Measurements from ENCODE around the gene CDKN1A. TPM values are rescaled to one million over a fixed set of nuclear protein-coding genes. Genes with fewer than 3 reads are reported as not detected.

Gene CDKN1A
- total and polyA plus RNA-seq, 9 donors: 61.8 to 163 (median 145) TPM

DNA sequence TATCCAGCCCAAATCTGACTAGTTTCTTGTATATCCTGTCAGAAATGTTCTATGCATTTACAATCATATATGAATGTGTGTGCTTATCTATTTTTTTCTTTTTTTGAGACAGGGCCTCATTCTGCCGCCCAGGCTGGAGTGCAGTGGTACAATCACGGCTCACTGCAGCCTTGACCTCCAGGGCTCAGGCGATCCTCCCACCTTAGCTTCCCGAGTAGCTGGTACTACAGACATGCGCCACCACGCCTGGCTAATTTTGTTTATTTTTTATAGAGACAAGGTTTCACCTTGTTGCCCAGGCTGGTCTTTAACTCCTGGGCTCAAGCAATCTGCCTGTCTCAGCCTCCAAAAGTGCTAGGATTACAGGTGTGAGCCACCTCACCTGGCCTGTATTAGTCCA lies 16.1 kb downstream of the CDKN1A start:
- 83% methylated on average over 5 of the region's 6 CpGs for WGBS (ENCODE audit: insufficient coverage)
- Histone ChIP-seq H3K4me3 (ENCODE audit: low read length) (no peak overlapping the region), H3K9me3 (replicated peaks; ENCODE audit: control insufficient read depth, low read depth, low read length) (no peaks in the 10 kb centered on the region), H3K36me3 (ENCODE audit: control insufficient read depth, insufficient read depth, low read length) (no peaks in the 10 kb centered on the region), H3K27me3 (ENCODE audit: control insufficient read depth, insufficient read depth, low read length) (peaks cover 2% of the 10 kb centered on the region), H3K27ac (ENCODE audit: low read length) (no peak overlapping the region), H3K4me1 (ENCODE audit: control insufficient read depth, insufficient read depth, low read length) (peaks cover 5% of the 10 kb centered on the region)
- DNase-seq: no peak

DNA sequence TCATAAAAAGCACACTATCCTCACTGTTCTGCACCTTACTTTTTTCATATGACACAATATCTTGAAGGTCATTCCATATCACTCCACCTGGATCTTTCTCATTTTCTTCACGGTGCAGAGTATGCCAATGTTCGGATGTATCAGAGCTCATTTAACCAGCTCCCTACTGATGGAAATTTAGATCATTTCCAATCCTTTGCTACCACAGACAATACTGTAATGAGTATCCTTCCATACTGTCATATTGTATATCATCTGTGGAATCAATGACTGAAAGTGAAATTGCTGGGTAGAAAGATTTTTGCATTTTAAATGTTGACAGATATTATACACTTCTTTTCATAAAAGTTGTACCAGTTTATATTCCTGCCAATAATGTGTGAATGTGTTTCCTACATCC lies 16.9 kb downstream of the CDKN1A start:
- Histone ChIP-seq H3K9me3 (replicated peaks; ENCODE audit: control insufficient read depth, low read depth, low read length) (no peaks in the 10 kb centered on the region), H3K4me1 (ENCODE audit: control insufficient read depth, insufficient read depth, low read length) (peaks cover 5% of the 10 kb centered on the region), H3K27ac (ENCODE audit: low read length) (no peak overlapping the region), H3K4me3 (ENCODE audit: low read length) (no peak overlapping the region), H3K36me3 (ENCODE audit: control insufficient read depth, insufficient read depth, low read length) (no peaks in the 10 kb centered on the region), H3K27me3 (ENCODE audit: control insufficient read depth, insufficient read depth, low read length) (peaks cover 2% of the 10 kb centered on the region)
- no peak for DNase-seq
- 63% methylated on average over 2 of the region's 2 CpGs for WGBS (ENCODE audit: insufficient coverage)

DNA sequence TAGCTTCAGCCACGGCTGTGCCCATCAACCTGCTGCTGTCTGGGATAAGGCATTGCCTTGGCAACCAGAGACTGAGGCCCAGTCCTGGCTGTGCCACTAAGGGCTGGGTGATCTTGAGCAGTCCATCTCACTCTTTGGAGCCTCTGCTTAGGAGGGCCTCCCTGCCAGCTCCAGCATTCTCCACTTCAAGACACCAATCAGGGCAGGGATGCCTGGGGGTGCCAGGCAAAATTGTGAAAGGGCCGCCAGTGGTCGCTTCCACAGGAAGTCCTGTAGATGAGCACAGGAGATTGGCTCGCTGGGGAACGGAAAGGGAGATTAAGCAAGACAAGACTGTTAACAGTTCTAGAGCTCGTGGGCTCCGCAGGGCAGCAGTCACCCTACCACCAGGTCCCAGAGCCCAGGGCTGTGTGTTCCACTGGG lies 19.0 kb downstream of the CDKN1A start, which contains the start of gene RAB44:
Gene RAB44 (plus strand): TSS at position 346 of the 423 bp plus-strand sequence. CDS start 6,410 bp downstream, outside the sequence.
- DNase-seq: no peak
- Histone ChIP-seq H3K27ac (ENCODE audit: low read length) (no peak within 1 kb of the TSS), H3K9me3 (replicated peaks; ENCODE audit: control insufficient read depth, low read depth, low read length) (no peaks in the 10 kb centered on the region), H3K4me3 (ENCODE audit: low read length) (no peak within 1 kb of the TSS), H3K36me3 (ENCODE audit: control insufficient read depth, insufficient read depth, low read length) (no peaks in the 10 kb centered on the region), H3K27me3 (ENCODE audit: control insufficient read depth, insufficient read depth, low read length) (peaks cover 2% of the 10 kb centered on the region), H3K4me1 (ENCODE audit: control insufficient read depth, insufficient read depth, low read length) (peaks cover 3% of the 10 kb centered on the region)
- WGBS (ENCODE audit: insufficient coverage): 95% methylated on average over 5 of the region's 7 CpGs

DNA sequence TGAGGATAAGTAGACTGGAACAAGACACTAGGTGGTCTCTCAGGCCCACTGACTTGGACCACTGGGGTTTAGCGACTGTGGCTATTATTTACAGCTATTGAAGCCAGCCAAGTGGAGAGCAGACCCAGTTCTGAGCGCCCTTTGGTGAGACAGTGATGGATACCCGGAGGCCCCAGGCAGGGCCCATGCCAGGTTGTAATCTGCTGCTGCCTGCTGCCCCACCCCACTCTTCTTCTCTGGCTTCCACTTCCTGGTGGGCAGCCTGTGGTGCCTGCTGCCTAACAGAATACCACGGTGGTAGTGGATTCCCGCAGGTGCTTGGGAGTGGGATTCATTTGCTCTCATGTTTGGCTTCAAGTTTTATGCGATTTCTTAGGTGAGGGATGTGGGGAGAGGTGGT lies 19.7 kb downstream of the CDKN1A start:
- Histone ChIP-seq H3K27ac (ENCODE audit: low read length) (no peak overlapping the region), H3K36me3 (ENCODE audit: control insufficient read depth, insufficient read depth, low read length) (no peaks in the 10 kb centered on the region), H3K27me3 (ENCODE audit: control insufficient read depth, insufficient read depth, low read length) (peaks cover 2% of the 10 kb centered on the region), H3K9me3 (replicated peaks; ENCODE audit: control insufficient read depth, low read depth, low read length) (no peaks in the 10 kb centered on the region), H3K4me1 (ENCODE audit: control insufficient read depth, insufficient read depth, low read length) (peaks cover 2% of the 10 kb centered on the region), H3K4me3 (ENCODE audit: low read length) (no peak overlapping the region)
- DNase-seq: no peak
- 91% methylated on average over 5 of the region's 6 CpGs for WGBS (ENCODE audit: insufficient coverage)

DNA sequence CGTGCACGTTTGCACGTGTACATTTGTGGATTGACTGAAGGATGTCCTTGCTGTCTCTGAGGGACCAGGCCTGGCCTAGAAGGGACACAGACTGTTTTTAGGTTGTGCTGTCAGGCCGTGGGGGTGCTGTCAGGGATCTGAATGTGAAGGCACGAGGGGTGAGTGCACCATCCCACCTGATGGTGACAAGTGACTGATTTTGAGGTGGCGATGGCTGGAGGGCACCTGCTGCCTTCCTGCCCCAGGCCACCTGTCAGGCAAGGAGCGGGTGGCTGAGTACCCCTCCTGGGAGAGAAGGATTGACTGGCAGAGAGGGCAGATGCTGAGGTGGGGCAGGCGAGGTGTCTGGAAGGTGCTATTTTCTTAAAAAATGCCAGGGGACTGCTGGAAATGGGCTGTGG lies 20.4 kb downstream of the CDKN1A start:
- no peaks in the 10 kb centered on the region for H3K36me3 ChIP-seq (ENCODE audit: control insufficient read depth, insufficient read depth, low read length)
- H3K9me3 ChIP-seq (replicated peaks; ENCODE audit: control insufficient read depth, low read depth, low read length): no peaks in the 10 kb centered on the region
- no peaks in the 10 kb centered on the region for H3K4me1 ChIP-seq (ENCODE audit: control insufficient read depth, insufficient read depth, low read length)
- H3K27ac ChIP-seq (ENCODE audit: low read length): no peak overlapping the region
- no peak overlapping the region for H3K4me3 ChIP-seq (ENCODE audit: low read length)
- peaks cover 2% of the 10 kb centered on the region for H3K27me3 ChIP-seq (ENCODE audit: control insufficient read depth, insufficient read depth, low read length)
- whole genome bisulfite sequencing (ENCODE audit: insufficient coverage): 65% methylated on average over 6 of the region's 8 CpGs
- no peak for DNase-seq

DNA sequence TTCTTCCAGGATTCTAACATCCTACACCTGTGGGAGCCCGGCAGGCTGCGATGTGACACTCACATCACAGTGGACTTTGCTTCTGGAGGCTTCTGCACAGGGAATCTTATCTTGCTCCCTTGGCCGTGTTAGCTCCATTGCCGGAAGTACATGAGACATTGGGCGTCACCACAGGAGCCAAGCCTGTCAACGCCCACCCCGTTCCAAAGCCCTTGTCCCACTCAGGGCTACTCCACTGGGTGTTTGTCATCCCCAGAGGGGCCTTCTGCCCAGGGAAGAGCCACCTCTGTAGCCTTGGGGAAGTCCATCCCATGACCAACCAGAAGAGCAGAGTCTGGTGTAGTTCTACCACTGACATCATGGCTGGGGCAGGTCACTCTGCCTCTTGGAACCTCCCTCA lies 20.8 kb downstream of the CDKN1A start:
- WGBS (ENCODE audit: insufficient coverage): 74% methylated on average over 7 of the region's 7 CpGs
- H3K36me3 ChIP-seq (ENCODE audit: control insufficient read depth, insufficient read depth, low read length): no peaks in the 10 kb centered on the region
- no peaks in the 10 kb centered on the region for H3K9me3 ChIP-seq (replicated peaks; ENCODE audit: control insufficient read depth, low read depth, low read length)
- no peak for DNase-seq
- H3K4me3 ChIP-seq (ENCODE audit: low read length): no peak overlapping the region
- no peak overlapping the region for H3K27ac ChIP-seq (ENCODE audit: low read length)
- H3K27me3 ChIP-seq (ENCODE audit: control insufficient read depth, insufficient read depth, low read length): peaks cover 2% of the 10 kb centered on the region
- no peaks in the 10 kb centered on the region for H3K4me1 ChIP-seq (ENCODE audit: control insufficient read depth, insufficient read depth, low read length)

DNA sequence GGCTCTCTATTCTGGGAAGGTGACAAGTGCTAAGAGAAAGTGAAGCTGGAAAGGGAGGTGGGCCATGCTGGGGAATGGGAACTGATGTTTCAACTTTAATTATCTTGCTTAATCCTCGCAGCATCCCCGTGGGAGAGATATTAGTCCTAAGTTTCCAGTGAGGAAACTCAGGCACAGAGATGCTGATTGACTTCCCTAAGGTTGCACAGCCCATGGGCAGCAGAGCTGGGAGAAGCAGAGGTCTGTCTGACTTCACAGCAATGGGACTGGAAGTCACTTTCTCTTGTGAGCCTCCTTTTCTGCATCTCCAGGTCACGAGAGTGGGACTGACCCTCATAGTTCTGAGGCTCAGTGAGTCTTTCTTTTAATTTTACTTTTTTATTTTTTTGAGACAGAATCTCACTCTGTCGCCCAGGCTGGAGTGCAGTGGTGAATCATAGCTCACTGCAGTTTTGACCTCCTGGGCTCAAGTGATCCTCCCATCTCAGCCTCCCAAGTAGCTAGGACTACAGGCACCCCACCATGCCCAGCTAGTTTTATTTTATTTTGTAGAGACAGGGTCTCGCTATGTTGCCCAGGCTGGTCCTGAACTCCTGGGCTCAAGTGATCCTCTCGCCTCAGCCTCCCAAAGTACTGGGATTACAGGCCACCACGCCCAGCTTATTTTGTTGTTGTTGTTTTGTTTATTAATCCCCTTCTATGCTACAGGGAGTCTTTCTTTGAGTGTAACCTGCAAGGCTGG lies 21.7 kb downstream of the CDKN1A start:
- H3K36me3 ChIP-seq (ENCODE audit: control insufficient read depth, insufficient read depth, low read length): no peaks in the 10 kb centered on the region
- peaks cover 2% of the 10 kb centered on the region for H3K27me3 ChIP-seq (ENCODE audit: control insufficient read depth, insufficient read depth, low read length)
- no peak overlapping the region for H3K27ac ChIP-seq (ENCODE audit: low read length)
- no peak for DNase-seq
- WGBS (ENCODE audit: insufficient coverage): 86% methylated on average over 3 of the region's 7 CpGs
- no peak overlapping the region for H3K4me3 ChIP-seq (ENCODE audit: low read length)
- H3K9me3 ChIP-seq (replicated peaks; ENCODE audit: control insufficient read depth, low read depth, low read length): no peaks in the 10 kb centered on the region
- no peaks in the 10 kb centered on the region for H3K4me1 ChIP-seq (ENCODE audit: control insufficient read depth, insufficient read depth, low read length)

DNA sequence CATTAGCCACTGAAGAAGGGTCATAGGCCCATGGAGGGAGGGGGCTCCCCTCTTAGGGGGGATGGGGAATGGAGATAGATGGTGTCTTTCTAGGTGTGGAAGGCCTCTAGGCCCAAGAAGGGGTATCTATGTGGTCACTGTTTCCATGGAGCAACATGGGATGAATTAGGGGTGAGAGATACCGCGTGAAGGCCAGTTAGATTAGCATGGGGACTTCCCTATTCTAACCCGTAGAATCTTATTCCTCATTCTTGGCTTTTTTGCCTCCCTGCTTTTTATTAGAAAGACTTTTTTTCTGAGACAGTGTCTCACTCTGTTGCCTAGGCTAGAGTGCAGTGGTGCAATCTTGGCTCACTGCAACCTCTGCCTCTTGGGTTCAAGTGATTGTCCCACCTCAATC lies 22.3 kb downstream of the CDKN1A start:
- no peak for DNase-seq
- H3K36me3 ChIP-seq (ENCODE audit: control insufficient read depth, insufficient read depth, low read length): no peaks in the 10 kb centered on the region
- no peak overlapping the region for H3K27ac ChIP-seq (ENCODE audit: low read length)
- H3K27me3 ChIP-seq (ENCODE audit: control insufficient read depth, insufficient read depth, low read length): peaks cover 2% of the 10 kb centered on the region
- no CpG with 5 or more reads among the region's 3 CpGs for WGBS (ENCODE audit: insufficient coverage)
- no peaks in the 10 kb centered on the region for H3K9me3 ChIP-seq (replicated peaks; ENCODE audit: control insufficient read depth, low read depth, low read length)
- no peak overlapping the region for H3K4me3 ChIP-seq (ENCODE audit: low read length)
- no peaks in the 10 kb centered on the region for H3K4me1 ChIP-seq (ENCODE audit: control insufficient read depth, insufficient read depth, low read length)

DNA sequence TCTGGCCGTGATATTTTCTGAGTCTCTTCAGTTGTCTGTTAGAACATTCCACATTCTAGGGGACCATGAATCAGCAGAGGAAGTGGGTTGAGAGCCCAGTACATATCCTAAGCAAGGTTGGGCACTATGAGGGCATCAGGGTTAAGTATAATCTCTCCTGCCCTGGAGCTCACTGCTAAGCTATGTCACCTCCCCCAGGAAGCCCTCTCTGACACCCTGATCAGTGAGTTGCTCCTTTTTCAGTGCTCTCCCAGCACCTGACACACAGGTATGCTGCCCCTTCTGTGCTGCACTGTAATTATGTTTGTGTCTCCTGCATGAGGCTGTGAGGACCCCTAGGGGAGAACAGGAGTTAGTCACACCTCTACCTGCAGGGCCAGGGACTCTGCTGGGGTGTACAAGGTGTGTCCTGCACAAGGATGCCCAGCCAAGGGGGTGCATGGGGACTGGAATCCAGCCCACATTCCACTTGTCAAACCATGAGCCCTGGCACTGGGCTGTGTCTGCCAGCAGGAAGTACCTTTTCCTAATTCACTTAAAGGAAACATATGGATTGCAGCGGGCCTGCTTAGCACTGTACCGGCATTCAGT lies 23.0 kb downstream of the CDKN1A start:
- Histone ChIP-seq H3K4me1 (ENCODE audit: control insufficient read depth, insufficient read depth, low read length) (no peaks in the 10 kb centered on the region), H3K27me3 (ENCODE audit: control insufficient read depth, insufficient read depth, low read length) (peaks cover 2% of the 10 kb centered on the region), H3K4me3 (ENCODE audit: low read length) (no peak overlapping the region), H3K27ac (ENCODE audit: low read length) (no peak overlapping the region), H3K9me3 (replicated peaks; ENCODE audit: control insufficient read depth, low read depth, low read length) (no peaks in the 10 kb centered on the region), H3K36me3 (ENCODE audit: control insufficient read depth, insufficient read depth, low read length) (no peaks in the 10 kb centered on the region)
- no peak for DNase-seq
- 100% methylated on average over 1 of the region's 3 CpGs for WGBS (ENCODE audit: insufficient coverage)

DNA sequence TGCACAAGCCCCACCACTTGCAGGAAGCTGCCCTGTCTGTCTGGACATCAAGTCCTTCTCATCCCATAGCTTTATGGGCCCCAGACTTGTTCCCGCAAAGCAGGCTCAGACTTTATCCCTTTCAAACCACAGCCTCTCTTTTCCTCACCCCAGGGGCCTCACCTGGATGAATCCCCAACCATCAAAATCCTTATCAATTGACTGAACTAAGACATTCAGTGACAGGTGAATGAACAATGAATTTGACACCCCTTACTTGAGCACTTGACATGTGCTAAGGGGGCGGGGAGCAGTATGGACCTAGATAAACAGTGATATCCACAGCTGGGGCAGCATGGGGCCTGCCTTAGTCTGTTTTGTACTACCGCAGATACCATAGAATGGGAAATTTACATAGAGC lies 24.1 kb downstream of the CDKN1A start:
- WGBS (ENCODE audit: insufficient coverage): 83% methylated on average over 2 of the region's 3 CpGs
- no peaks in the 10 kb centered on the region for H3K36me3 ChIP-seq (ENCODE audit: control insufficient read depth, insufficient read depth, low read length)
- no peak for DNase-seq
- H3K4me3 ChIP-seq (ENCODE audit: low read length): no peak overlapping the region
- no peaks in the 10 kb centered on the region for H3K4me1 ChIP-seq (ENCODE audit: control insufficient read depth, insufficient read depth, low read length)
- no peak overlapping the region for H3K27ac ChIP-seq (ENCODE audit: low read length)
- H3K9me3 ChIP-seq (replicated peaks; ENCODE audit: control insufficient read depth, low read depth, low read length): no peaks in the 10 kb centered on the region
- peaks cover 2% of the 10 kb centered on the region for H3K27me3 ChIP-seq (ENCODE audit: control insufficient read depth, insufficient read depth, low read length)

Data from muscle of leg (tissue), 11 donors.